ENCODE data around the gene PIK3C2G.
"Not testable (repeated sequence)": the region's sequence is repeated elsewhere in the genome, so short reads cannot be mapped to it uniquely, and the experiment has no call there.

Gene PIK3C2G

GRCh38 chr12:18655351-18655750 is 394.0 kb downstream of the PIK3C2G start:
- DNase-seq, result no peak

DNA sequence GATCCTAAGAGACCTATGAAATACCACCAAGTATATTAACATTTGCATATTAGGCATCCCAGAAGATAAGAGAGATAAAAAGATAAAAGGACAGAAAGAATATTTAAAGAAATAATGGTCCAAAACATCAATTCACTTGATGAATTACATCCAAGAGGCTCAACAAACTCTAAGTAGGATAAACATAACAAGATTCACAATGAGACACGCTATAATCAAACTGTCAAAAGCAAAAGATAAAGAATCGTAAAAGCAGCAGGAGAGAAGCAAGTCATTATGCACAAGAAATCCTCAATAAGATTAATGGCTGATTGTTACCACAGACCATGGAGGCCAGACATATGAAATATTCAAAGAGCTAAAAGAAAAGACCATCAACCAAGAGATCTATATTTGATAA is 396.9 kb downstream of the PIK3C2G start:
- DNase-seq, result no peak

GRCh38 chr12:18658829-18659228 is 397.5 kb downstream of the PIK3C2G start:
- DNase-seq, result no peak

DNA sequence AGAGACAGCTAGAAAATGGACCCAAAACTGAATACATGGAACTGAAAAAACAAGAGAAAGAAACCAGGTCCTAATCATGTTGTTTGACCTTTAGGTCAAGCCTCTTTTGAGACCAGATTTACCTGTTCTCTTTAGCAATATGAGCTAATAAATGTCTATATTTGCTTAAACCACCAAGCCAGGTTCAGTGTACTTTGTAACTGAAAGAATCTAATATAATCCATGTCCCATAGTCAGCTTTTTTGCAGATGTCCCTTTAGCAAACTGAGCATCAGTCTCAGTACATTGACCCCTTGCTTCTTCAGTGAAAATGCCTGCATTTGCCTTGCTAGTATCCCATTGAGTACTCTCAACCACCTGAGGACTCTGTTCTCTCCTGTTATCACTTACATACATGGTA is 414.8 kb downstream of the PIK3C2G start:
- no peak for DNase-seq

DNA sequence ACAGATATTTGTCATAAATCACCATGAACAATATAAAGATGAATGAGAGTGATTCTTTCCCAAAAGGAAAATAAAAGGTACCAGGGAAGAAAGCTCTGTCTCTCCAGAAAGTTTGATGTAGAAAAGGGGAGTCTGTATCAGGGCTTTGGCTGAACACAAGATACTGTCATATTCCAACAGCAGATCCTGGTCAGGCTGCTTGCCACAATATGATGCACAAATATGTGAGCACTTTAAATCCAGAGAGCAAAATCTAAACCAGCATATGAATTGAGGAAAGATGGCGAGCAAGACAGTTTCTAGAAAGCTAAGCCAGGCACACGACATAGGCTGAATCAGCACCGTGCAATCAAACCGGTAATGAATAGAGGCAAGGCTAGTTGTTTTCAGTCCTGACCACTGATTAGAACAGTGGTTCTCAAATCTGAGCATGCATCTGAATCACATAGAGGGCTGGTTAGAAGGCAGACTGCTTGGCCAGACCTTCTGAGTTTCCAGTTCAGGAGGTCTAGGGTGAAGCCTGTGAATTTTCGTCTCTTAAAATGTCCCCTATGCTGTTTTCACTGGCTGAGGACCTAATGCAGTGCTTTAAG is 415.8 kb downstream of the PIK3C2G start:
- no peak for DNase-seq

DNA sequence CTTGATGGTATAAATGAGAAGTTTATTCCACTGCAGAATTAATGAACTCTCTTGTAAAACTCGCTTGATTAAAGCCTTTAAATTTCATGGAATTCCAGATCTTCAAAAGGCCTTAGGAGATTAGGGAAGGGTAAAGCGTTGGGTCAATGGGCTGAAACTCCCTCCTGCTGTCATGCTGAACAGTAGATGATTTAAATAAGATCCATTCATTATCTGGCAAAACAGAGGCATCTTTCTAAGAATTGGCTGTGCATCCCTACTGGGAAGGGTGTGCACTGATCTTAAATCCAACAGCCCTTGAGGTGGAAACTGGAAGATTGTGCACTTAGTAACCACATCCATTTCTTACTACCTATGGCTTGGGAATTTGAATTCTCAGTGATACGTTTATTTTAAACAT is 420.5 kb downstream of the PIK3C2G start:
- DNase-seq, result no peak

- DNase-seq, result no peak
These were observed 422.2 kb downstream of the PIK3C2G start for GRCh38 chr12:18683327-18684013.

- no peak for DNase-seq
These were observed 423.1 kb downstream of the PIK3C2G start for GRCh38 chr12:18684430-18684829.

DNA sequence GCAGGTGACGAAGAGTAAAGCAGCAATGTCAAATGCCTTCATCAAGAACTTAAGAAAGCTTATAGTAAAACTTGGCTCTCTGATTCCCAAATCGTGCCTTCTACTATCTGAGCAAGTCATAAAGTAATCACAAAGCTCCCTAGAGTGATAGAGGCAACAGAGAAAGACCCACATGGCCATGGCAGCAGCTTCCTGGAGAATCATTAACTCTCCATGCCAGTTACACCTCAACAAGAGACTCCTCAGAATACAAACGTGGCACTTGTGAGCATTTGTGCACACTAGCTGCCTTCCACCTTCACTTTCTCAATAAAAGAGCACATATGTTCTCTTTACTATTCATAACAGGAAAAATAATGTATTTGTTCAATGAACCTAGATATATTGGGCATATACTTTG is 428.5 kb downstream of the PIK3C2G start:
- DNase-seq, result no peak

- no peak for DNase-seq
These were observed 429.3 kb downstream of the PIK3C2G start for GRCh38 chr12:18690653-18691052.

GRCh38 chr12:18693986-18694385 is 432.7 kb downstream of the PIK3C2G start:
- not testable (repeated sequence) for DNase-seq

DNA sequence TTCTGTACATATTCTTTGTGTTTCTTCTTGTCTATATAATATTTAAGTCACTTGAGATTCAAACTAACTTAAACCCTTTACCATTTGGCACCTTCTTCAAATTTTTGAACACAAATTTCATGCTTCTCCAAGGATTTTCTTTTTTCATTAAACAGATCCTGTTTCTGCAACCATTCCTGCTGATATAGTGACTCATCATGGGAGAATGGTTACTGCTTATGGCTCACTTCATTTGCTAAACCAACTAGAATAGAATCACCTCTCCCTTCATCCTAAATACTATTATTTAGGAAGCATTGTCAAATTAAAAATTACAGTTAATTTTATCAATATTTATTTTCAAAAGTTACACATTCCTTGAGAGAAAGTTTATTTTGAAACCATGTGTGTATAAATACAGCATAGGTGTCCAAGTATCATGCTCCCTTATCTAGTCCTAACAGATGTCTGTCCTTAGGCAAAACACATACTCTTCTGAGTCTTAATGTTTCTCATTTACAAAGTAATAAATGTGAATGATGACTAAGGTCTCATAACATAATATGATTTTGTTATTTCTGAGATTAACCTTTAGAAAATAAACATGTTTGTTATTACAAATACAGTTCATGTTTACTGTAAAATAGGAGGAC is 435.8 kb downstream of the PIK3C2G start:
- no peak for DNase-seq

Data from activated CD4-positive, alpha-beta T cell treated with anti-CD3 and anti-CD28 coated beads, Interleukin-2, amount 50 U/mL, for 48 hours (primary cell).